NCI-H748 (cell line): ENCODE results near the gene ZFX.
A peak's percentile ranks its signal among the peaks of the same experiment; 100 is the strongest.
"Not testable (repeated sequence)": the region's sequence is repeated elsewhere in the genome, so short reads cannot be mapped to it uniquely, and the experiment has no call there.

Source experiments
- DNase-seq: peaks from one replicate; lab custom pipeline; 2025; ENCODE audit not compliant: unreplicated experiment; lab: John Stamatoyannopoulos, UW

Gene ZFX

GRCh38 chrX:24149351-24150050 lies at the start of gene ZFX:
Gene ZFX (plus strand): TSS chrX:24149729. CDS start chrX:24172743, 23,014 bp downstream.
- peak; percentile 61 for DNase-seq

- DNase-seq, result no peak
These were observed 48.8 kb upstream of the ZFX start for GRCh38 chrX:24100713-24101112.

GRCh38 chrX:24110069-24110468 lies 39.5 kb upstream of the ZFX start:
- peak; percentile 34 for DNase-seq

DNA sequence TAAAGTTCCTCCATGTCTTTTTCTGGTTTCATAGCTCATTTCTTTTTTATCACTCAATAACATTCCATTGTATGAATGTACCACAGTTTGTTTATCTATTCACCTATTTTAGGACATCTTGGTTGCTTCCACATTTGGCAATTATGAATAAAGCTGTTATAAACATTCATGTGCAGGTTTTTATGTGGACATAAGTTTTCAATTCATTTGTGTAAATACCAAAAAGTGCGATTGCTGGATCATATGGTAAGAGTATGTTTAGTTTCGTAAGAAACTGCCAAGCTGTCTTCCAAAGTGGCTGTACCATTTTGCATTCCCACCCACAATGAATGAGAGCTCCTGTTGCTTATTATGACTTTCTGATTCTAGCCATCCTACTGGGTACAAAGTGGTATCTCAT lies 36.3 kb upstream of the ZFX start:
- DNase-seq, result no peak

DNA sequence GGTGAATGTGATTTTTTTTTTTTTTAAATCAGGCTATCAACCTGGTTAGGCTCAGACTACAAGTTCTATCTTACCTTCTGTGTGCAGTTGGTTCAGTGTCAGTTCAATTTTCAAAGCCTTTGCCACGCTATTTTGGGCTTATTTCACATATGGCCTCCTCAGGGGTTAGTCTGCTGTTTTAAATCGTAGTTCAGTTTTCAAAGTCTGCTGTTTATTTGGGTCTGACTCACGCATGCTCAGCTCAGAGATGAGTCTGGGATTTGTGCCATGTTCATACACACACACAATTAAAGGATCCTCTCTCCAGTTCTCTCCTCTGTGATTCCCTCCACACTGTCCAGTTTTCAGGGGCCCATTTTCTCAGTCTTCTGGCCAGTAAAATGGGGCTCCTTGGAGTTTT lies 32.3 kb upstream of the ZFX start:
- no peak for DNase-seq

- DNase-seq, result peak; percentile 54
These were observed 25.2 kb upstream of the ZFX start for GRCh38 chrX:24124244-24124799.

DNA sequence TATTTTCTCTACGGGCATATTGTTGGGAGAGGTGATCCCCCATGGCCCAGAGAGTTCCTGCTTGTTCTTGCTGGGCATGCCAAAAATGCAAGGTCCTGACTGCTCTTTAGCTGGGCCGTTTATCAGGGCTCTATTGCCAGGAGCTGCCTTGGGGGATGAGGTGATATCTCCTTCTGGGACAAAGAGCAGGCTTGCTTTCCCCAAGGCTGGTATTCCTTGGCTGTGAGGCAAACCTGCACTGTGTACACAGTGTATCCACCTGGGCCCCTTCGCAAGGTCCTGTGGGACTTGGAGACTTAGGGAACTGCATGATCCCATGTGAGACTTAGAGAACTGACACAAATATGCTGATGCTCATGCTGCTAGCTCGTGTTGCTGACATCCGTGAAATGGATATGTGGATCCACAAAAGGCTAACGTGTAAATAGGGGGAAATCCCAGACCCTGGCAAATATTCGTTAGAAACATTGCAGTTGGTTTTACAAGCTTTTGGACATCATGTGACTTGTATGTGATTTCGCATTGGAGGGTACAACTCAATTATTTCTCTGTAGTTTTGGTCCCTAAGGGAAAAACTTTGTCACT lies 24.4 kb upstream of the ZFX start:
- DNase-seq, result no peak

DNA sequence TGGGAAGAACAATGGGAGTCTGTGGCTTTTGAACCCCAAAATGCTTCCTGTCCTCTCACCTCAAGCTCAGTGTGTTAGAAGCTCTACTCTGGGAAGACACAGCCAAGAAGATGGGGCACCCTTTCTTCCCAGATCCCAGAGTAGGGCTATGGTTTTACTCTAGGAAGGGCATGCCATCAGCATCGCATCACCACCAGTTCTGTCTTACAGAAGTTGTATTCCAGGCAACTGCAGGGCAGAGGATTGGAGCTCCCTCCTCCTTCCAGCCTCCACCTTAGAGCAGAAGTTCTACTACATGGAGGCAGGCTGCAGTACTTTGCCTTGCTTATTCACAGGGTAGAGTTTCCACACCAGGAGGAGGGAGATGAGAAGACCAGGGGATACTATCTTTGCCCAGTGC lies 18.1 kb upstream of the ZFX start:
- no peak for DNase-seq

DNA sequence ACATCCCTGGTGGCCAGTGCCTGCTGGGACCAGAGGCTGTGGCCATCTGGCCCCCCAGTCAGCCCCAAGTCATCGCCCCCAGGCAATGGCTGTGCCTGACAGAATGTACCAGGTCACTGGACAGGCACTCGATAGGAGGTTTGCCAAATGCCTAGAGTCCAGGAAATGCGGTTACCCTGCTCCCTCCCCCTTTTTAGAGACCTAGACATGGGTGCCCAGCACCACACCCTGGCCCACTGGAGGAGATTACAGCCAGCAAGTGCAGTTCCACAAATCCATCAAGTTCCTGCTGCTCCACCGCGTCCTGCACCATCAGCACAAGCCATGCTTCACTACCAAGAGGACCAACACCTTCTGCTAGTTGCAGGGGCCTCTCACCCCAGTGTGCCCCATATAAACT lies 16.2 kb upstream of the ZFX start:
- DNase-seq, result no peak

DNA sequence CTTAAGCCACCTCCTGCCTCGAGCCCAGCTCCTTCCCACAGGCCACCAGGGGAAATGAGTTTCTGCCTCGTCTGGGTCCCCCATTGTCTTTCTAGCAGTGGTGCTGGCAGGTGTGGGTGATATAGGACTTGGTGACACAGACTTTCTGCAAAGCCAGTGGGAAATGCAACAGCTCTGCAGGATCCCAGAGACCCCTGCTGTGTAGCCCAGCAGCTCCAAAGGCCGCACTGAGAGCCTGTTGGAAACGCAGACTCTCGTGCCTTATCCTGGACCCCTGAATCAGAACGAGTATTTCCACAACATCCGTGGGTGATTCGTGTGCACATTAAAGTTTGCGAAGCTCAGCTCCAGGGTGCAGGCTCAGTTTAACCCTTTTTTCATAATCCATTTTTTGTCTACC lies 13.8 kb upstream of the ZFX start:
- DNase-seq, result not testable (repeated sequence)

DNA sequence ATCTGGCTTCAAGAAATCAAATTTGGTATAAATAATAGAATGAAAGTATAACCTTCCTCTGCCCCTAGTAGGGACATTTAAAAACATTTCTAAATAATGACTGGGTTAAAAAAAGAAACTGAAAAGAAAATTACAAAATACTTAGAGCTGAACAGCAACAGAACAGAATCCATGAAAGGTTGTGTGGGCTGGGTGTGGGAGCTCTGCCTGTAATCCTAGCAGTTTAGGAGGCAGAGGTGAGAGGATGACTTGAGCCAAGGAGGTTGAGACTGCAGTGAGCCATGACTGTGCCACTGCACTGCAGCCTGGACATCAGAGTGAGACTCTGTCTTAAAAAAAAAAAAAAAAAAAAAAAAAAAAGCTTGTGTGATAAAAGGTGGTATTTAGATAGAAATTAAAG lies 12.3 kb upstream of the ZFX start:
- no peak for DNase-seq

- DNase-seq, result not testable (repeated sequence)
These were observed 5.5 kb upstream of the ZFX start for GRCh38 chrX:24143982-24144381.

GRCh38 chrX:24144528-24144927 lies 5.0 kb upstream of the ZFX start:
- no peak for DNase-seq

GRCh38 chrX:24145303-24146186 lies 4.0 kb upstream of the ZFX start:
- DNase-seq, result peak; percentile 4

- DNase-seq, result no peak
These were observed 3.1 kb upstream of the ZFX start for GRCh38 chrX:24146283-24146949.

DNA sequence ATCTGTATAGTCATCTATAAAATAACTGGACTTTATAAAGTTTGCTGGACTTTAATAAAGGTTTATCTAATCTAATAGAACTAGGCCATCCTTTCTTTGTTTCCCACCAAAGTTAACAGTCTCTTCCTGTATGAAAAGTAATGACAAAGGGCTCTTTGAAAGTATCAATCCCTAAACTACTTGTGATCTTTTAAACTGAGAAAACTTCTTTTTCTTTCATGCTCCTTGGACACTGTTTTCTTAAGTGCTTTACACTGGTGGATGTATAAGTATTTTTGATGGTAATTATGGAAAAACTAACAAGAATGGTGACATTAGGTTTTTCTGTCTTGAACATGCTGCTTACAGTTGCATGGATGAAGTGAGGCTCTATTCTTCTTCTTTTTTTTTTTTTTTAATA lies 2.4 kb upstream of the ZFX start:
- DNase-seq, result no peak

GRCh38 chrX:24148121-24148520 lies 1.4 kb upstream of the ZFX start:
- no peak for DNase-seq

DNA sequence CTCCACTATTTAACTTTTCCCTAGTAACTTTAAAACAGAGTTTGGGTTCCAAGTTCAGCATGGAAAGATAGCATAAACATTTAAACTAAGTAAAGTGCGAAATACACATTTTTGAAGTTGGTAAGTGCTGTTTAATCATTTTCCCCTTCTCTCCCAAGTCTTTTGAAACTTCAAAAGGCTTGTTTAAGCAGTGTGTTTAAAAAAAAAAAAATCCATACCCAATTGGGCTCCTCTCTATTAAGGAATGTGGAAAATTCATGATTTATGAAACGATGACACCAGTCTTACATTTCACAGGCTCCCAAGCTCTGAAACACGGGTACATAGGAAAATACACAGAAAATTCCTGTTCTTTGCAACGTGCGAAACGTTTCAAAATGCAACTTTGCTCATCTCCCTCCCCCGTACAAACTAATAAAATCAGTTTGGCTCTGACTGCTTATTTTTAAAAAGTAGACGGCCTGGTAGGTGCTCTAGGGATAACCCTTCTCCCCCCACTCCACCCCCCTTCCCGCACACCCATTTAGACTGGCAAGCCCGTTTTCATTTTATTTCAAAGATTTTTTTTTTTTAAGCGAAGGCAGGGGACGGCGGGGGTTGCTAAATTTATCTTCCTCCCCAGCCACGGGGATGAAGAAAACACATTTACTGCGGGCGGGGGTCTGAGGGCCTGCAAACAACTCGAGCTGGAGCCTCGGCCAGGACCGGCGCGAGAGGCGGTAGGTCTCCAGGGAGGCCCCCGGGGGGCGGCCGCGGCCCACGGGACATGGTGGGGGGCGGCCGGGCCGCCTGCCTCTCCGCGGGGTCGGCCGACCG lies 786 bp upstream of the ZFX start:
- DNase-seq, result peak; percentile 17

DNA sequence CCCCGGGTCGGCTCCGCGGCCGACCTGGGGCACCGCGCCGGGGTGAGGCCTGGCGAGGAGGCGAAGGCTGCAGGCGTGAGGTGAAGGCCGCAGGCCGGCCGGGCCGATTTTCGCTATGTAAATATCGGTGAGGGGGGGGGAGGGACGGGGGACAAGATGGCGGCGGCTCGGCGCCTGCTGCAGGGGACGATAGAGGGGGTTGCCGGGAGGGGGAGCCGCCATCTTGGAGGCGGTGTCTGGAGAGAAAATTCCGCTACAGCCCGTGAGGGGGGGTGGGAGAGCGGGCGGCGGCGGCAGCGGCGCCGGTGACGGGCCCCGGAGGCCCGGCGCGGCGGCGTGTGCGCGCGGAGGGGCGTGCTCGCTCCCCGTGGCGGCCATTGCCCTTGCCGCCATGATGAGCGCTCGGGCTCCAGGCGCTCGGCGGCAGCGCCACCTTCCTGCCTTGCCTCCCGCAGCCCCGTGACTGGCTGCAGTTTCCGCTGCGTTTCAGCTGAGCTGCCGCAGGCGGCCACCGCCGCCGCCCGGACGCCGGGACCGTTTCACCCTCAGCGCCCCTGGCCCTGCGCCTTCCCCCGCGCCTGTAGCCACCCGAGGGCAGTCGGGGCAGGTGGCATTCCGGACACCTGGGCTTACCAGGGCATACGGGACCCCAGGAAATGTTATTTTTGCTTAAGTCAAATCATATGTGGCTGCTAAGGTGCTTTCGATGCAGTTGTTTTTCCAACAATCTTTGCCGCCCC lies 692 bp downstream of the ZFX start:
- peak; percentile 91 for DNase-seq

DNA sequence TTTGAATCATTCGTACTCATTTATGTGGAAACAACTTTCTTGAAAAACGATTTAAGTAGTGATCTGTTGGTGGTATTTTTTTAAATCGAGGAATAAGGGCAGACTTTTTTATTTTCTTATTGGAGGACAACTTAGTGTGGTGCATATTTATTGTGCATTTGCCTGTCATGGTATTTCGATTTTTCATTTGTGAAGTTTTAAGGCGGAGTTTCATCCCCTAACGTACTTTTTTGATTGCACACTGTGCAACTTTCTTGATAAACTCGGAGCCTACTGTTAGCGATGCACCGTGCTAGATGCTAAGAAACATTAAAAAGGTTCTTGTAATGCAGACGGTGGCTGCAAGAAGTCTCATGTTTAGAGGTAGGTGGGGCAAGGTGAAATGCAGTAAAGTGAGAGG lies 1.4 kb downstream of the ZFX start:
- DNase-seq, result no peak
